Measurements from ENCODE around the gene FAM20A. TPM values are rescaled to one million over a fixed set of nuclear protein-coding genes. Genes with fewer than 3 reads are reported as not detected.

FAM20A gene
- total RNA-seq, 1 experiment from 2014 or later: not detected

GRCh38 chr17:68610554-68610953 lies 9.4 kb upstream of the FAM20A start:
- no peak for DNase-seq (ENCODE audit: low read depth)

GRCh38 chr17:68608515-68609130 lies 7.5 kb upstream of the FAM20A start:
- DNase-seq (ENCODE audit: low read depth): no peak

- DNase-seq (ENCODE audit: low read depth): no peak
These were observed 5.5 kb upstream of the FAM20A start for GRCh38 chr17:68606451-68607307.

DNA sequence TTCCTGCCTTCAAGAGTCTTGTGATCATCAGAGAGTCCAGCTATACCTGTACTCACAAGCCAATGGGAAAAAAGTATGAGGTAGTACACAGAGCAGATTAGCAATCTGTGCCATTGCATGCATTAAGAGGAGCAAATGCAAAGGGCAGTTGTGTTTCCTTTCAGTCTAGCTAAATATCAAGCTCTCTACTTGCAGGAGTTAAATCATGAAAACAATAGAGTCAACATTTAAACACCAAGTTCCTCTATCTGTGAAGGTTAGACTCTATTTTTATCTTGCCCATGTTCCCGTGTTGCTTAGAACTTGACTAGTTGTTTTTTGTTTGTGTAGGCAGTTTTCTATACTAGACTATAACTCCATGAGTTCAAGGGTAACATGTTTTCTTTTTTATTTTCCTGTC lies 4.7 kb upstream of the FAM20A start:
- DNase-seq (ENCODE audit: low read depth): no peak

DNA sequence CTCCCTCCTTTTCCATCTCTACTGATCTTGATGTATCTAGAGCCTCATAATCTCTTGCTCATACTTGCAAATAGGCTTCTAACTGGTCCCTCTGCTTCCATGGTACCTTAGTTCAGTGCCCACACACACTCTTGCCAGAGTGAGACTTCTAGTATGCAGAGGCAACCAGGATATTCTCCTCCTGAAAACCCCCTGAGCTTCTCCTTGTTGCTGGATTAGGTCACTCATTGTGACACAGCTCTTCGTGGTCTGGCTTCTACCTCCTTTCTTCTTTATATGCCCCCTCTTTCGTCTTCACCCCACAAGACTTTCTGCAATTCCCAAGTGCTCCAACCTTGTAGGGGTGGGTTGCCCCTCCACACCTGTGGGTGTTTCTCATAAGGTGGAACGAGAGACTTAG lies 2.5 kb upstream of the FAM20A start:
- DNase-seq (ENCODE audit: low read depth): no peak

GRCh38 chr17:68603027-68603426 lies 1.9 kb upstream of the FAM20A start:
- DNase-seq (ENCODE audit: low read depth): no peak

DNA sequence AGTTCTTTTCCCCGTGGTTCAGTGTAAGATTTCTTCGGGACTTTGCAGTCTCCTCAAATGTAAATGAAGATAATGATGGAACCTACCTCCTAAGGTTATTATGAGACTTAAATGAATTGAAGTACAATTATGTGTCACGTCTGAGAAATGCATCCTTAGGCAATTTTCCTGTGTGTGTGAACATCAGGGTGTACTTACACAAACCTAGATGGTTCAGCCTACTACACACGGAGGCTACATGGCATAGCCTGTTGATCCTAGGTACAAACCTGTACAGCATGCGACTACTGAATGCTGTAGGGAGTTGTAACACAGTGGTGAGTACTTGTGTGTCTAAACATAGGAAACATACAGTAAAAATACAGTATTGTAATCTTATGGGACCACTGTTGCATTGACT lies 1.1 kb upstream of the FAM20A start:
- no peak for DNase-seq (ENCODE audit: low read depth)

GRCh38 chr17:68601565-68602288 lies 560 bp upstream of the FAM20A start:
- no peak for DNase-seq (ENCODE audit: low read depth)

DNA sequence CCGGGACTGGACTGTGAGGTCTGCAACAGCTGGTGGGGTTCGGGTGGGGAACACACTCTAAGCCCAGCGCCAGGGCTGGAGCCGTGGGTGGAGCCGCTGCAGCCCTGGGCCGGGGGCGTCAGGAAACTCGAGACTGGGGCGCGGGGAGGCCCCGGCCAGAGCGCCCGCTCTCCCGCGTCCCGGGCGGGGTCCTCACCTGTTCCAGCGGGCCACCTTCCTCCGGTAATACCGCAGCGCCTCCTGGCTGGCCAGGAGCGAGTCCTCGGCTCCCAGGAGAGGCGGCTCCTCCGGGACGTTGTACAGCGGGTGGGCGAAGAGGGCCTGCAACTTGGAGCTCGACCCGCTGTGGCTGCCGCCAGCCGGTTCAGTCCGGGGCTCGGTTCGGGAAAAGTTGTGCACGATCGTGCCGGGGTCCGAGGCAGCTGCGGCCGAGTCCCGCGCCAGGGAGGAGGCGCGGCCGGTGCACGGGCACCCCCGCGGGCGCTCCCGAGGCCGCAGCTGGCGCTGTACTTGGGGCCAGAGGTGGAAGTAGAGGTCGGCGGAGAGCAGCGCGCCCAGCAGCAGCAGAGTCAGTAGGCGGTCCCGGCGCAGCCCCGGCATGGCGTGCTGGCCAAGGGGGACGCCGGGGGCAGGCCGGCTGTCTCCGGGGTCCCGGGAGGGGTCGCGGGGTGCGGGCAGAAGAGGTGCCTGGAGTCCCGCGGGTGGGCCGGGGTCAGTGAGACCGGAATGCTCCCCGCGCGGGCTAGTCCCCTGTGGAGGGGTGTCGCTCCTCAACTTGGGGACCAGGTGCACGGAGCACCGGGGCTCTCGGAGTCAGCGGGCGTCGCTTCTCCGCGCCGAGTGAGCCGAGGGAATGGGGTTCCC lies 868 bp downstream of the FAM20A start:
- no peak for DNase-seq (ENCODE audit: low read depth)

GRCh38 chr17:68599552-68600066 lies 1.6 kb downstream of the FAM20A start:
- no peak for DNase-seq (ENCODE audit: low read depth)

GRCh38 chr17:68599091-68599490 lies 2.1 kb downstream of the FAM20A start:
- no peak for DNase-seq (ENCODE audit: low read depth)

GRCh38 chr17:68598545-68598961 lies 2.6 kb downstream of the FAM20A start:
- no peak for DNase-seq (ENCODE audit: low read depth)

- no peak for DNase-seq (ENCODE audit: low read depth)
These were observed 3.1 kb downstream of the FAM20A start for GRCh38 chr17:68598074-68598473.

DNA sequence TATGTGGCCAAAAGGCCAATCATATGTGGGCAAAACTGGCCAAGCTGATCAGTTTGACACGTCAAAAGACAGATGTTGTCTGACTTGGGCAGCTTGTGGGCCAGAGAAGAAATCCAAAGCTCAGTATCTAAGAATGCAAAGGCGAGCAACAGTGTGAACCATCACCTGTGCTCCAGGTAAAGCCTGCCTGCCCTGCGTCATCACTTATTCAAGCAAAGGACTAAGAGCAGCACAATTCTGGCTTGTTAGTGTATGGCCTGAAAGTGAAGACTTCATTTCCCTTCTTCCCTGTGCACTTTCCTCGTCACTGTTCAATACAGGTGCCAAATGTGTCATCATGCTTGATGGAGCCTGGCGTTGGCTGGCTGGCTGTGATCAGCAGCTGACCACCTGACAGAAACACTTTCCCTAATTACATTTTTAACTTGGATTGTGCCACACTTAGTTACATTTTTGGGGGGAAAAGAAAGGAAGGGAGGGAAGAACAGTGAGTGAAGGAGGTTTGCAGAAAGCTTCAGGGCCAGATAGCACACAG lies 4.7 kb downstream of the FAM20A start:
- DNase-seq (ENCODE audit: low read depth): no peak

DNA sequence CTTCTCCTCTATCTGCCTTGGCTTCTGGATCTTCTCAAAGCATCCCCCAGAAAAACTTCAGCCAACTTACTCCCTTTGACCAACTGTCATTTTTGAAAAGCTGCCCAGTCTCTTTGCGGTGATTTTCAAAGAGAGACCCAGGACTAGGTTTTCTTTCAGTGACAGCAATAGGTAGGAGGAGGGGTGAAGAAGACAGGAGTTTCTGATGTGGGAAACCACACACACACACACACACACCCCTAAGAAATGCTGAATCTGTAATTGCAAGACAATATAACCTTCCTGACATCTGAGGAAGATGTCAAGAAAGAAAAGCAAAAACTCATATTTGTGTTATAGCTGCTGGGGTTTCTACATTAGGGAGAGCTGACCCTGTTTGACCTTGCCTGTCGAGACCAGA lies 5.2 kb downstream of the FAM20A start:
- DNase-seq (ENCODE audit: low read depth): no peak

DNA sequence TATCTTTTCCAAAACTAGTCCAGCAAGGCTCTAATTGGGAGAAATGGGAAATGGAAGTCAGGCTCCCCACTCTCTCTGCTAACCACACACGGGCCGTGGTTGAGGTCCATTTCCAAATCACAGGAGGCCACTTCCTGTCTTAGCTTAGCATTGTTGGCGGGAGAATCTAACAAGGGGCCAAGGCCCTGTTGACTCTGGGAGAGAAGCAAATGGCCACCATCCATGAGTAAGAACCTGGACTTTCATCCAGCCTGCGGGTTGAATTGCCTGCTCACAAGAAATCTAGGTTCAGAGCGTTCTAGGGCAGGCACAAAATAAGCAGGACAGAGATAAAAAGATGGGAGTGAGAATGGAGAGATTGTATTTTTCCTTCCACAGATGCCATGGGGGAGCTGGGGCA lies 5.7 kb downstream of the FAM20A start:
- DNase-seq (ENCODE audit: low read depth): peak; percentile 3

GRCh38 chr17:68594552-68594951 lies 6.6 kb downstream of the FAM20A start:
- no peak for DNase-seq (ENCODE audit: low read depth)

- DNase-seq (ENCODE audit: low read depth): no peak
These were observed 8.2 kb downstream of the FAM20A start for GRCh38 chr17:68592682-68593641.

DNA sequence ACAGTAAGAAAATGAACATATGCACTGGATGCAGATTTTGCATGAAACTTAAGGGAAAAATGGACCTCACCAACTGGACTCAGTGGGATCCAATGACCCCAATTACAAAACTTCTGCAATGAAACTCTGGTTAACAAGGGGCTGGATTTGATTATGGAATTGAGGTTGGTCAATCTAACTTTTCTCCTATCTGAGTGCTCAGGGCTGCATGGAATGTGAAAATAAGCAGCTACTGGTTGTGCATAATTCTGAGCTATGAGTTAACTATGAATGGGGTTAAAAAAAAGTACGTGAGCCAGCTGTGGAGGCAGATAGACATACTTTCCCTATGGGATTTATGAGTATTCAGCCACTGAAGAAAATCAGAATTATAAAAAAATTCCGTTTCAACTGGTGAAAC lies 9.2 kb downstream of the FAM20A start:
- no peak for DNase-seq (ENCODE audit: low read depth)

DNA sequence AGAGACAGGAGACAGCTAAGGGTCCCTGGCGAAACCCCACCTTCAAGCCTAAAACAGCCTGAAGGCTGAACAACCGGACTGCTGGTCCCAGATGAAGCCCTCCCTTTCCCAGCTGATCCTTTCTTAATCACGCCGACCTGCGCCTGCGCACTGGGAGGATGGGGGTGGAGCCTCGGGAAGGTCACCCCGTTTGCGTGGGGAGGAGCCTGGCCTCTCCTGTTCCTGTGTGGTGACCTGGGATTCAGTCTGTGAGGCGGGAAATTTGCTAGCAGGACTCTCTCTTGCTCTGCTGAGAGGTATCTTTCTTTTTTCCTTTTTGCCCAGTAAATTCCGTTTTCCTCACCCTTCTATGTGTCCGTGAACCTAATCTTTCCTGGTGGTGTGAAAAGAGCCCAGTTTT lies 9.6 kb downstream of the FAM20A start:
- no peak for DNase-seq (ENCODE audit: low read depth)

Measured in LHCN-M2 (cell line).